HEK293 (cell line): ENCODE measurements around the gene NXPE1.

Experiments
- CTCF ChIP-seq: fragments of 450-650 bp; formaldehyde crosslinking; IDR thresholded peaks from 2 replicates; pipeline ENCODE4 v1.5.1; 2016; ENCODE audit warnings: missing biosample characterization, missing genetic modification characterization
- YY1 ChIP-seq: fragments of 450-650 bp; formaldehyde crosslinking; IDR thresholded peaks from 2 replicates; pipeline ENCODE4 v1.5.1; 2018; ENCODE audit warnings: missing biosample characterization, missing genetic modification characterization
- ZNF488 ChIP-seq: fragments of 450-650 bp; formaldehyde crosslinking; IDR thresholded peaks from 2 replicates; pipeline ENCODE4 v1.5.1; 2016; ENCODE audit warnings: missing biosample characterization, missing genetic modification characterization
- ZNF626 ChIP-seq: fragments of 450-650 bp; sonication (Bioruptor Pico); formaldehyde crosslinking; IDR thresholded peaks from 2 replicates; pipeline ENCODE4 v1.5.1; 2018; ENCODE audit warnings: missing biosample characterization, missing genetic modification characterization, inconsistent platforms

- TF ChIP-seq ZNF488 (tag by site-specific recombination) (no peak), CTCF (tag by site-specific recombination) (no peak), ZNF626 (0 out of 2 replicates have a peak, but pooled peaks have one; percentile 58), YY1 (tag by site-specific recombination) (no peak)
These were observed 34.0 kb downstream of the NXPE1 start for GRCh38 chr11:114525682-114526081.
